Esophagus squamous epithelium (tissue), 4 donors: ENCODE measurements around the gene UBR3.

ENCODE experiments used
- POLR2A ChIP-seq, 4 donors: fragments of 450-650 bp; IDR thresholded peaks; one replicate each; pipeline ENCODE4 v1.6.1; 2017; ENCODE audit warnings: antibody characterized with exemption in 4 of 4, mild to moderate bottlenecking in 4 of 4, moderate library complexity in 3 of 4
- TF ChIP-seq, protein P1 (sequence below), 6 experiments: fragments of 450-650 bp in 4 of 6; fragments of 200-600 bp in 2 of 6; sonication (generic) in 2 of 6; IDR thresholded peaks; one replicate each; pipeline ENCODE4 v1.5.1; 2016 to 2019; ENCODE audit warnings: antibody characterized with exemption in 6 of 6, mild to moderate bottlenecking in 4 of 6, moderate library complexity in 4 of 6

DNA sequence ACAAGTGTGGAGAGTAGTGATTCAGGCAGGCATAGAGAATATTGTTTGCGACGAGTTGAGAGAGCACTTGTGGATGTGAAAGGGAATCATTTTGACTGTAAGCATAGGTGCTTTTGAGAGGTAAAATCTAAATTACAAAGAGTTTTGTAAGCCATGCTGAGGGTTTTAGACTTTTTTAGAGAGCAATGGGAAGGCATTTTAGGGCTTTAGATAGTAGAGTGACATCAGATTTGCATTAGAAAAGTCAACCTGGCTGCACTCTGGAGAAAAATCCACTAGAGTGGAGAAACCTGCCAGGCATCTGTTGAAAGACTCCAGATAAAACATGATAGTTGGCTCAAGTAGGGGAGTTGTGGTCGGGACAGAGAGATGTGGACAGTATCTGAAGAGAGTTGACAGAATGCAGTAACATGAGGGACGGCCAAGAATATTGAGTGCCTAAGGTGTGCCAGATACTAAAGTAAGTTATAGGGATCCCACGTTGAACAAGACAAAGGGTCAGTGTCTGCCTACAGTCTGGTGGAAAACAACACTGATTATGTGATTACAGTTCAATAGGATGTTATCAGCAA lies 258.9 kb downstream of the UBR3 start:
- TF ChIP-seq, protein P1, sequence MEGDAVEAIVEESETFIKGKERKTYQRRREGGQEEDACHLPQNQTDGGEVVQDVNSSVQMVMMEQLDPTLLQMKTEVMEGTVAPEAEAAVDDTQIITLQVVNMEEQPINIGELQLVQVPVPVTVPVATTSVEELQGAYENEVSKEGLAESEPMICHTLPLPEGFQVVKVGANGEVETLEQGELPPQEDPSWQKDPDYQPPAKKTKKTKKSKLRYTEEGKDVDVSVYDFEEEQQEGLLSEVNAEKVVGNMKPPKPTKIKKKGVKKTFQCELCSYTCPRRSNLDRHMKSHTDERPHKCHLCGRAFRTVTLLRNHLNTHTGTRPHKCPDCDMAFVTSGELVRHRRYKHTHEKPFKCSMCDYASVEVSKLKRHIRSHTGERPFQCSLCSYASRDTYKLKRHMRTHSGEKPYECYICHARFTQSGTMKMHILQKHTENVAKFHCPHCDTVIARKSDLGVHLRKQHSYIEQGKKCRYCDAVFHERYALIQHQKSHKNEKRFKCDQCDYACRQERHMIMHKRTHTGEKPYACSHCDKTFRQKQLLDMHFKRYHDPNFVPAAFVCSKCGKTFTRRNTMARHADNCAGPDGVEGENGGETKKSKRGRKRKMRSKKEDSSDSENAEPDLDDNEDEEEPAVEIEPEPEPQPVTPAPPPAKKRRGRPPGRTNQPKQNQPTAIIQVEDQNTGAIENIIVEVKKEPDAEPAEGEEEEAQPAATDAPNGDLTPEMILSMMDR (IDR thresholded peaks at IDR 0.05): no peak
- TF ChIP-seq POLR2A (IDR thresholded peaks at IDR 0.05): no peak
